ENCODE measurements around the gene ZYX. TPM values are rescaled to one million over a fixed set of nuclear protein-coding genes. Genes with fewer than 3 reads are reported as not detected.
"Not testable (repeated sequence)": the region's sequence is repeated elsewhere in the genome, so short reads cannot be mapped to it uniquely, and the experiment has no call there.

ZYX gene
- total RNA-seq, 1 donor from 2014 or later: 26.2 TPM

GRCh38 chr7:143417734-143418383 lies 36.7 kb downstream of the ZYX start:
- no peak for DNase-seq

GRCh38 chr7:143418681-143419458 lies 37.7 kb downstream of the ZYX start:
- no peak for DNase-seq

GRCh38 chr7:143419880-143420279 lies 38.7 kb downstream of the ZYX start:
- DNase-seq: peak; percentile 26

- not testable (repeated sequence) for DNase-seq
Observed at GRCh38 chr7:143420624-143421023, 39.5 kb downstream of the ZYX start.

- DNase-seq: no peak
Observed at GRCh38 chr7:143422033-143422432, 40.9 kb downstream of the ZYX start.

- DNase-seq: not testable (repeated sequence)
Observed at GRCh38 chr7:143424476-143424875, 43.3 kb downstream of the ZYX start.

GRCh38 chr7:143426479-143427142 lies 45.5 kb downstream of the ZYX start:
- no peak for DNase-seq

GRCh38 chr7:143429770-143430698 lies 48.9 kb downstream of the ZYX start:
- peak; percentile 41 for DNase-seq

- DNase-seq: no peak
Observed at GRCh38 chr7:143431109-143431508, 50.0 kb downstream of the ZYX start.

GRCh38 chr7:143433759-143434158 lies 52.6 kb downstream of the ZYX start:
- DNase-seq: no peak

- no peak for DNase-seq
Observed at GRCh38 chr7:143434660-143435059, 53.5 kb downstream of the ZYX start.

- DNase-seq: no peak
Observed at GRCh38 chr7:143435266-143435665, 54.1 kb downstream of the ZYX start.

GRCh38 chr7:143436325-143436946 lies 55.3 kb downstream of the ZYX start:
- no peak for DNase-seq

GRCh38 chr7:143437578-143437977 lies 56.4 kb downstream of the ZYX start:
- peak; percentile 30 for DNase-seq

- no peak for DNase-seq
Observed at GRCh38 chr7:143439866-143440265, 58.7 kb downstream of the ZYX start.

Other genes starting within 250 kb of the ZYX start
- not detected in 2 replicates for gene PIP, start 249.3 kb upstream of the ZYX start, total RNA-seq
- not detected in 2 replicates for gene TAS2R39, start 197.9 kb upstream of the ZYX start, total RNA-seq
- not detected in 2 replicates for gene TAS2R40, start 159.3 kb upstream of the ZYX start, total RNA-seq
- gene GSTK1, start 117.9 kb upstream of the ZYX start, total RNA-seq: 110 and 112 TPM in 2 replicates
- 0.14 and 0.17 TPM in 2 replicates for gene TMEM139, start 96.4 kb upstream of the ZYX start, total RNA-seq
- gene CASP2, start 93.0 kb upstream of the ZYX start, total RNA-seq: 12.8 and 30.2 TPM in 2 replicates
- gene CLCN1, start 65.2 kb upstream of the ZYX start, total RNA-seq: not detected in 2 replicates
- gene FAM131B, start 18.6 kb upstream of the ZYX start, total RNA-seq: 0.23 and 0.51 TPM in 2 replicates
- 0.09 TPM in 1 of 2 replicates, not detected in the other for gene EPHA1, start 27.5 kb downstream of the ZYX start, total RNA-seq
- gene TAS2R60, start 62.1 kb downstream of the ZYX start, total RNA-seq: not detected in 2 replicates
- not detected in 2 replicates for gene TAS2R41, start 96.5 kb downstream of the ZYX start, total RNA-seq
- gene CTAGE15, start 190.5 kb downstream of the ZYX start, total RNA-seq: not detected in 2 replicates
- gene TCAF2, start 239.6 kb downstream of the ZYX start, total RNA-seq: 4.3 and 14.0 TPM in 2 replicates